ENCODE results near the gene POLG2. TPM values are rescaled to one million over a fixed set of nuclear protein-coding genes. Genes with fewer than 3 reads are reported as not detected.
A peak's percentile ranks its signal among the peaks of the same experiment; 100 is the strongest.

POLG2 gene
- polyA plus RNA-seq, 2 of the 4 experiments (the other 2 are of a cell fraction): 26.3 to 31.3 TPM

- TF ChIP-seq KDM1A (IDR thresholded peaks at IDR 0.05; ENCODE audit: low read depth): no peak
- TF ChIP-seq ZC3H11A (IDR thresholded peaks at IDR 0.05): no peak
- no peak for TF ChIP-seq CBX8 (IDR thresholded peaks at IDR 0.05)
- 0 out of 2 replicates have a peak, but pooled peaks have one; percentile 19 for TF ChIP-seq ZSCAN20 (CRISPR knock-in tag; IDR thresholded peaks at IDR 0.05)
- TF ChIP-seq RCOR1 (IDR thresholded peaks at IDR 0.05; ENCODE audit: low read depth, low read length): no peak
- peak; percentile 97 for TF ChIP-seq TFCP2L1 (CRISPR knock-in tag; IDR thresholded peaks at IDR 0.05)
- no peak for TF ChIP-seq EP300 (IDR thresholded peaks at IDR 0.05)
- peak; percentile 94 for TF ChIP-seq RARB (CRISPR knock-in tag; IDR thresholded peaks at IDR 0.05)
- TF ChIP-seq RFX5 (IDR thresholded peaks at IDR 0.05): no peak
- no peak for TF ChIP-seq ZNF302 (CRISPR knock-in tag; IDR thresholded peaks at IDR 0.05)
- no peak; the same call in none of the 2 replicates for TF ChIP-seq HOXB5 (CRISPR knock-in tag; IDR thresholded peaks at IDR 0.05)
- TF ChIP-seq PBX3 (IDR thresholded peaks at IDR 0.05): no peak
- TF ChIP-seq NFE2L2 (conservative IDR thresholded peaks at IDR 0.05; ENCODE audit: low read length): no peak
- no peak for TF ChIP-seq EHMT2 (IDR thresholded peaks at IDR 0.05; ENCODE audit: low read depth)
- peak; percentile 99 for TF ChIP-seq POLR2AphosphoS2 (conservative IDR thresholded peaks at IDR 0.05; ENCODE audit: low read length)
- TF ChIP-seq USF2 (IDR thresholded peaks at IDR 0.05): no peak
- TF ChIP-seq HOXB13 (CRISPR knock-in tag; IDR thresholded peaks at IDR 0.05; ENCODE audit: low read depth): no peak
- no peak for TF ChIP-seq GATA3 (IDR thresholded peaks at IDR 0.05; ENCODE audit: borderline replicate concordance)
- TF ChIP-seq HOXA7 (CRISPR knock-in tag; IDR thresholded peaks at IDR 0.05): peak; percentile 98
- TF ChIP-seq SMC3 (IDR thresholded peaks at IDR 0.05): no peak
- TF ChIP-seq JUNB (IDR thresholded peaks at IDR 0.05): no peak
- no peak for TF ChIP-seq ESRRA (IDR thresholded peaks at IDR 0.05; ENCODE audit: borderline replicate concordance, low read length)
- TF ChIP-seq JUN (IDR thresholded peaks at IDR 0.05): no peak; a peak in 1 of 5 replicates
- TF ChIP-seq BHLHE40 (IDR thresholded peaks at IDR 0.05; ENCODE audit: low read depth, low read length): no peak
- no peak for TF ChIP-seq NPAS2 (CRISPR knock-in tag; IDR thresholded peaks at IDR 0.05; ENCODE audit: borderline replicate concordance)
Measured at GRCh38 chr17:64498308-64499203, 1.7 kb upstream of the POLG2 start (continued).

- Histone ChIP-seq H3K4me2 (peak overlapping the region; percentile 86), H3K4me1 (peaks cover 61% of the 10 kb centered on the region), H3K9me3 (no peaks in the 10 kb centered on the region), H3K27ac (peak overlapping the region; percentile 87 to 91), H3K4me3 (peak overlapping the region; percentile 70)
- no peak for FAIRE-seq
- 52% methylated on average over 4 of the region's 4 CpGs for WGBS (ENCODE audit: missing lambda C conversion rate)
- ChIA-PET POLR2A (interaction anchor here (0.7 to 3.3 kb wide), 6 partner anchors 9 to 147 kb away, joined by 3 to 132 read pairs (median 3); partner anchors contain the start of genes CEP95 and DDX5), CTCF (interaction anchor here (0.6 to 12.8 kb wide), 13 partner anchors 9 to 194 kb away, joined by 3 to 300 read pairs (median 4); partner anchors contain the start of genes CEP95 and DDX5)
- TF ChIP-seq HOXA7 (CRISPR knock-in tag; IDR thresholded peaks at IDR 0.05) (no peak; the same call in 1 of the 2 replicates), JUN (IDR thresholded peaks at IDR 0.05) (peak in 1 of 2 experiments; percentile 16; a peak in 1 of 5 replicates), CTCF (IDR thresholded peaks at IDR 0.05) (0 out of 3 replicates have a peak, but pooled peaks have one; percentile 9), PBX3 (IDR thresholded peaks at IDR 0.05) (0 out of 2 replicates have a peak, but pooled peaks have one; percentile 27), ATOH8 (CRISPR knock-in tag; IDR thresholded peaks at IDR 0.05; ENCODE audit: low read depth) (peak; percentile 5; the same call in 1 of the 2 replicates), EHF (CRISPR knock-in tag; IDR thresholded peaks at IDR 0.05) (peak; percentile 49; the same call in 1 of the 2 replicates), KDM5A (IDR thresholded peaks at IDR 0.05) (no peak), HOXB5 (CRISPR knock-in tag; IDR thresholded peaks at IDR 0.05) (peak; percentile 11; the same call in 1 of the 2 replicates), NFE2L2 (conservative IDR thresholded peaks at IDR 0.05; ENCODE audit: low read length) (no peak), POLR2AphosphoS2 (conservative IDR thresholded peaks at IDR 0.05; ENCODE audit: low read length) (no peak; the same call in 1 of the 2 replicates), FOSB (CRISPR knock-in tag; IDR thresholded peaks at IDR 0.05) (peak; percentile 94), BHLHE40 (IDR thresholded peaks at IDR 0.05; ENCODE audit: low read depth, low read length) (no peak), NR3C1 (IDR thresholded peaks at IDR 0.05) (no peak)
- ATAC-seq: peak; percentile 0 to 1; a peak in 1 of 6 replicates
- no peak for DNase-seq (ENCODE audit: low read depth in 1 of 2, low spot score in 1 of 2)
Measured at GRCh38 chr17:64497565-64498035, 746 bp upstream of the POLG2 start.
